HG02759 (cell line): ENCODE measurements around the gene COPE.
"Not testable (repeated sequence)": the region's sequence is repeated elsewhere in the genome, so short reads cannot be mapped to it uniquely, and the experiment has no call there.

ENCODE experiments used
- ATAC-seq: cut with Tn5 transposase; IDR thresholded peaks from one replicate; pipeline ENCODE4 v1.9.1; 2021; ENCODE audit warnings: mild to moderate bottlenecking, moderate library complexity; ENCODE audit not compliant: unreplicated experiment

COPE gene

GRCh38 chr19:18919086-18919899 lies at the start of gene COPE, which contains the start of gene DDX49:
Gene COPE (minus strand): TSS chr19:18919387. CDS start chr19:18919348, 39 bp downstream.
Gene DDX49 (plus strand): TSS chr19:18919715. CDS start chr19:18919742, 27 bp downstream.
- ATAC-seq = peak; percentile 92

- ATAC-seq = no peak
Measured at GRCh38 chr19:18967358-18968146, 48.4 kb upstream of the COPE start.

- no peak for ATAC-seq
Measured at GRCh38 chr19:18966307-18966706, 47.1 kb upstream of the COPE start.

GRCh38 chr19:18964121-18964520 lies 44.9 kb upstream of the COPE start:
- ATAC-seq = no peak

- no peak for ATAC-seq
Measured at GRCh38 chr19:18961767-18962620, 42.8 kb upstream of the COPE start.

GRCh38 chr19:18960370-18960769 lies 41.2 kb upstream of the COPE start:
- ATAC-seq = no peak

- no peak for ATAC-seq
Measured at GRCh38 chr19:18955042-18955441, 35.9 kb upstream of the COPE start.

- ATAC-seq = no peak
Measured at GRCh38 chr19:18954094-18954493, 34.9 kb upstream of the COPE start.

GRCh38 chr19:18952364-18953003 lies 33.3 kb upstream of the COPE start:
- ATAC-seq = not testable (repeated sequence)

GRCh38 chr19:18951721-18952281 lies 32.6 kb upstream of the COPE start:
- no peak for ATAC-seq

- ATAC-seq = no peak
Measured at GRCh38 chr19:18949858-18950257, 30.7 kb upstream of the COPE start.

- no peak for ATAC-seq
Measured at GRCh38 chr19:18948976-18949356, 29.8 kb upstream of the COPE start.

- no peak for ATAC-seq
Measured at GRCh38 chr19:18948075-18948975, 29.1 kb upstream of the COPE start.

- ATAC-seq = no peak
Measured at GRCh38 chr19:18946918-18947317, 27.7 kb upstream of the COPE start.

GRCh38 chr19:18946335-18946734 lies 27.1 kb upstream of the COPE start:
- ATAC-seq = no peak

GRCh38 chr19:18945297-18945696 lies 26.1 kb upstream of the COPE start:
- no peak for ATAC-seq

GRCh38 chr19:18943465-18943864 lies 24.3 kb upstream of the COPE start:
- no peak for ATAC-seq

- ATAC-seq = no peak
Measured at GRCh38 chr19:18942692-18943091, 23.5 kb upstream of the COPE start.

GRCh38 chr19:18941628-18942354 lies 22.6 kb upstream of the COPE start:
- no peak for ATAC-seq
